ENCODE data around the gene PSMD10. TPM values are rescaled to one million over a fixed set of nuclear protein-coding genes. Genes with fewer than 3 reads are reported as not detected.

PSMD10 gene
- total RNA-seq, 3 donors from 2014 or later (not counting 1 experiment from before 2014, with no cell fraction given), result 15.9 to 21.4 (median 16.1) TPM

DNA sequence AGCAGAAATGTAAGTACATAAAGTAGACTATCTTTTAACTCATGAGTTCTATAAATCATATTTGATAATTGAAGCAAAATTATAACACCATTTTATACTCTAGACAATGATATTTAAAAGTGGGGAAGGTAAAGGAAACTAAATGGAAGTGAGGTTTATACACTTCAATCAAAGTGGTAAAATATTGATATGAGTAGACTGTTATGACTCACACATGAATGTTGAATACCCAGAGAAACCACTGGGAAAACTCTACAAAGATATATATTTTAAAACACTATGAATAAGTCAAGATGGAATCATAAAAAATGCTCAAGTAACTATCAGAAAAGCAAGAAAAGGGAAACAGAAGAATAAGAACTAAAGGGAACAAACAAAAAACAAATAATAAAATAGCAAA is 38.1 kb downstream of the PSMD10 start:
- intact Hi-C loops (cut with micrococcal nuclease), result no loop called here
- H3K27me3 Mint-ChIP-seq (ENCODE audit: low read depth in 2 of 2), result peaks cover 0 to 69% of the 10 kb centered on the region in 2 donors
- Histone ChIP-seq H3K4me3 (ENCODE audit: low read length) (no peak overlapping the region), H3K27me3 (ENCODE audit: control insufficient read depth, insufficient read depth, low read length) (no peaks in the 10 kb centered on the region), H3K4me1 (ENCODE audit: control insufficient read depth, insufficient read depth, low read length) (no peaks in the 10 kb centered on the region), H3K27ac (ENCODE audit: low read length) (no peak overlapping the region), H3K9me3 (ENCODE audit: control insufficient read depth, insufficient read depth, low read length) (no peaks in the 10 kb centered on the region), H3K36me3 (ENCODE audit: control insufficient read depth, insufficient read depth, low read length) (no peaks in the 10 kb centered on the region)
- no peaks in the 10 kb centered on the region for H3K36me3 Mint-ChIP-seq
- H3K4me3 Mint-ChIP-seq, result no peak overlapping the region
- H3K4me1 Mint-ChIP-seq, result no peaks in the 10 kb centered on the region
- ATAC-seq (no peak), DNase-seq (no peak)
- TF ChIP-seq, protein P1, sequence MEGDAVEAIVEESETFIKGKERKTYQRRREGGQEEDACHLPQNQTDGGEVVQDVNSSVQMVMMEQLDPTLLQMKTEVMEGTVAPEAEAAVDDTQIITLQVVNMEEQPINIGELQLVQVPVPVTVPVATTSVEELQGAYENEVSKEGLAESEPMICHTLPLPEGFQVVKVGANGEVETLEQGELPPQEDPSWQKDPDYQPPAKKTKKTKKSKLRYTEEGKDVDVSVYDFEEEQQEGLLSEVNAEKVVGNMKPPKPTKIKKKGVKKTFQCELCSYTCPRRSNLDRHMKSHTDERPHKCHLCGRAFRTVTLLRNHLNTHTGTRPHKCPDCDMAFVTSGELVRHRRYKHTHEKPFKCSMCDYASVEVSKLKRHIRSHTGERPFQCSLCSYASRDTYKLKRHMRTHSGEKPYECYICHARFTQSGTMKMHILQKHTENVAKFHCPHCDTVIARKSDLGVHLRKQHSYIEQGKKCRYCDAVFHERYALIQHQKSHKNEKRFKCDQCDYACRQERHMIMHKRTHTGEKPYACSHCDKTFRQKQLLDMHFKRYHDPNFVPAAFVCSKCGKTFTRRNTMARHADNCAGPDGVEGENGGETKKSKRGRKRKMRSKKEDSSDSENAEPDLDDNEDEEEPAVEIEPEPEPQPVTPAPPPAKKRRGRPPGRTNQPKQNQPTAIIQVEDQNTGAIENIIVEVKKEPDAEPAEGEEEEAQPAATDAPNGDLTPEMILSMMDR (IDR thresholded peaks at IDR 0.05), result no peak
- H3K27ac Mint-ChIP-seq, result no peak overlapping the region
- H3K9me3 Mint-ChIP-seq, result no peaks in the 10 kb centered on the region

DNA sequence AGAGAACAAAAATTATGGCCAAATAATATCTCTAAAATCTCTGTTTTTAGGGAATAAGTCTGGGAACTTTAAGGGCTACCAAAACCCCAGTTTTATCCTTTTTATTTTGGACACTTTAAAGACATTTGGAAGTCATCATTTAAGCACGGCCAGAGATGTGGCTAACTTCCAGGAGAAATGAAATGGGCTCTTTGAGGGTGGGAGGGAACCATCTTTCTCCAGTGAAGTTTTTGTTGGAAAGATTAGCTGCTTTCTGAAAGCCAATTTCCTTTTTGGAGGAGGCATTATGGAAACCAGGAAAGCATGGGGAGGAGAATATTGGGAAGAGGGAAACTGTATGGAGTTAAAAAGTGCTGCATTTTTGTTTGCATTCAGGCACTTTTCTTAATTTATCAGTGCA is 41.7 kb downstream of the PSMD10 start:
- DNase-seq, result no peak
- H3K4me1 ChIP-seq (ENCODE audit: control insufficient read depth, insufficient read depth, low read length), result no peaks in the 10 kb centered on the region
- H3K27me3 ChIP-seq (ENCODE audit: control insufficient read depth, insufficient read depth, low read length), result no peaks in the 10 kb centered on the region
- no peaks in the 10 kb centered on the region for H3K4me1 Mint-ChIP-seq
- WGBS (ENCODE audit: insufficient coverage), result 89% methylated on average over 1 of the region's 1 CpG
- no peak overlapping the region for H3K4me3 ChIP-seq (ENCODE audit: low read length)
- H3K27me3 Mint-ChIP-seq (ENCODE audit: low read depth in 2 of 2), result peaks cover 0 to 45% of the 10 kb centered on the region in 2 donors
- H3K4me3 Mint-ChIP-seq, result no peak overlapping the region
- no peak overlapping the region for H3K27ac Mint-ChIP-seq
- intact Hi-C loops (cut with micrococcal nuclease), result no loop called here
- TF ChIP-seq, protein P1 (IDR thresholded peaks at IDR 0.05), result no peak
- ATAC-seq, result no peak
- H3K9me3 ChIP-seq (ENCODE audit: control insufficient read depth, insufficient read depth, low read length), result no peaks in the 10 kb centered on the region
- no peaks in the 10 kb centered on the region for H3K36me3 ChIP-seq (ENCODE audit: control insufficient read depth, insufficient read depth, low read length)
- H3K9me3 Mint-ChIP-seq, result no peaks in the 10 kb centered on the region
- H3K27ac ChIP-seq (ENCODE audit: low read length), result no peak overlapping the region
- no peaks in the 10 kb centered on the region for H3K36me3 Mint-ChIP-seq

DNA sequence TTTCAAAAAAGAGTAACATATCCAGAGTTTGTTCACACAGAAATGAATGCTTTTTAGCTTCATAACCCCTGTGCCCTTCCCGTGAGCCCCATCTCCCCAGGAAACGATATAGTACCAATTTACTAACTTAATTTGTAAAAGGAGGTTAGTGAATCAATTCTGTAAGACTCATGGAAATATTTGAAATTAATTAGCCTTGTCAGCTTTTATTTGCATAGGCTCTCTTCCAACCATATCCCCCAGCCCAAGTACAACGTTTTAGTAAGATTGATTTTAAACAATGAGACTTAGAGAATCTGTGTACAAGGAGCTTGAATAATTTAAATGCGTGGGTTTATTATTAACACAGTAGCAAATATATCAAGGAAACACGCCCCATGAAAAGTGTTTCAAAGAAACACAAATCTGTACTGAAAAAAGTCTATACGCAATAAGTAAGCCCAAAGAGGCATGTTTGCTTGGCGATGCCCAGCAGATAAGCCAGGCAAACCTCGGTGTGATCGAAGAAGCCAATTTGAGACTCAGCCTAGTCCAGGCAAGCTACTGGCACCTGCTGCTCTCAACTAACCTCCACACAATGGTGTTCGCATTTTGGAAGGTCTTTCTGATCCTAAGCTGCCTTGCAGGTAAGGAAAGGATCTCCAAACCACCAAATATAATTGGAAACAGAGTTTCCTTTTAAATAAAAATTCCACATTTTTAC is 46.6 kb downstream of the PSMD10 start, which contains the start of gene VSIG1:
VSIG1 (plus strand) TSS at position 512 of the 703 bp plus-strand sequence; CDS start at position 578, 66 bp downstream.
- DNase-seq (no peak), ATAC-seq (no peak)
- H3K27ac Mint-ChIP-seq, result no peak within 1 kb of the TSS
- H3K36me3 ChIP-seq (ENCODE audit: control insufficient read depth, insufficient read depth, low read length), result no peaks in the 10 kb centered on the region
- no peaks in the 10 kb centered on the region for H3K36me3 Mint-ChIP-seq
- no peaks in the 10 kb centered on the region for H3K9me3 Mint-ChIP-seq
- no peaks in the 10 kb centered on the region for H3K9me3 ChIP-seq (ENCODE audit: control insufficient read depth, insufficient read depth, low read length)
- no peak within 1 kb of the TSS for H3K4me3 Mint-ChIP-seq
- H3K4me1 ChIP-seq (ENCODE audit: control insufficient read depth, insufficient read depth, low read length), result no peaks in the 10 kb centered on the region
- intact Hi-C loops (cut with micrococcal nuclease), result no loop called here
- TF ChIP-seq, protein P1 (IDR thresholded peaks at IDR 0.05), result no peak
- H3K27ac ChIP-seq (ENCODE audit: low read length), result no peak within 1 kb of the TSS
- WGBS (ENCODE audit: insufficient coverage), result 98% methylated on average over 6 of the region's 10 CpGs
- H3K4me1 Mint-ChIP-seq, result no peaks in the 10 kb centered on the region
- H3K27me3 Mint-ChIP-seq (ENCODE audit: low read depth in 2 of 2), result peaks cover 4 to 20% of the 10 kb centered on the region in 2 donors
- no peak within 1 kb of the TSS for H3K4me3 ChIP-seq (ENCODE audit: low read length)
- H3K27me3 ChIP-seq (ENCODE audit: control insufficient read depth, insufficient read depth, low read length), result no peaks in the 10 kb centered on the region
